ENCODE data around the gene FHIT.

FHIT gene

DNA sequence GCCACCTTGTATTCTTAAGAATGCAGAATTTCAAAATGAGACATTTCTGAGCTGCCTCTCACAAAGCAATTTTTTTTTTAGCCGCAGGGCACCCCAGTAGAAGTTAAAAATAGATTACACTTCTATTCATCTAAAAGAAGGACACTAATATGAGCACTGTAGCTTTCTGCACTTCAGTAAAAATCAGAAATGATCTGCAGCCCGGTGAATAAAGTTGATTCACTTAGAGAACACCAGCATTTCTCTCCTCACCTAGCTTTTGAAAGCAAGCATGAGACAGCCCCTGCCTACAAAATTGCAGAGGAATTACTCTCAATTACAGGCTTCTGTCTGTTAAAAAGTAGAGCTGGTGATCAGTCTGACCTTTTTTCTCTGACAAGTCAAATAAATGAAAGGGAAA, 1062.4 kb downstream of the FHIT start:
- DNase-seq: no peak

DNA sequence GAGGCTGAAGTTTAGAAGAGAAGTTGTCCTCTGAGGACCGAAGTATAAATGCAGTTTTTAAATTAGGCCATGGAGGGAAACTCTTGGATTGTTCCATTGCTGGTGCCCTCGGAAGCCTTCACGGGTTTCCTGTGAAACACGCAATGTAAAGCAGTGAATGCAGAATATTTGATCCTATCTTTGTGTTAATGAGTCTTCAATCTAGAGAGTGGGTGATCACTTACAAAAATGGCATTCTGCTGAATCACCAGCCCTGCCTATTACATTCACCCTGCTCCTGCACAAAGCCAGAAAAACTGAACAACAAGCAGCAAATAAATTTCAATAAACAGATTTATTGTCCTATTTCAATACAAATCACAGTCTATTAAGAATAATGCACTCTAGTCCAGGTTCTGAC, 1063.9 kb downstream of the FHIT start:
- no peak for DNase-seq

DNA sequence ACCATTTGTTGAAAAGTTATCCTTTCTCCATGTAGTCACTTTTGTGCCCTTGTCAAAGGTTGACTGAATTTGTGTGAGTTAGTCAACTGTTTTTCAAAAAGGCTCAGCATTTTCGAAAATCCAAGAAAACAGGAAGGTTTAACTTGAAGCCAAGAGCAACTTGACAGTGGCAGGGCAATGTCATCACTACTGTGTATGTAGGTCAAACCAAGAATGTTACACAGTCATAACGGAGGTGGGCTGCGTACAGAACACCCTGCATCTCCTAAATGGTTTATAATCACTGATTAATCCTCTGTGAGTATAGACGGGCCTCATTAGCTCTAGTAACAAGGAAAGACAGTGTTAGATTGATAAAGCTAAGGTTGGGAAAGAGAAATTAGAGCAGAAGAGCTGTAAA, 1064.9 kb downstream of the FHIT start:
- DNase-seq: no peak

DNA sequence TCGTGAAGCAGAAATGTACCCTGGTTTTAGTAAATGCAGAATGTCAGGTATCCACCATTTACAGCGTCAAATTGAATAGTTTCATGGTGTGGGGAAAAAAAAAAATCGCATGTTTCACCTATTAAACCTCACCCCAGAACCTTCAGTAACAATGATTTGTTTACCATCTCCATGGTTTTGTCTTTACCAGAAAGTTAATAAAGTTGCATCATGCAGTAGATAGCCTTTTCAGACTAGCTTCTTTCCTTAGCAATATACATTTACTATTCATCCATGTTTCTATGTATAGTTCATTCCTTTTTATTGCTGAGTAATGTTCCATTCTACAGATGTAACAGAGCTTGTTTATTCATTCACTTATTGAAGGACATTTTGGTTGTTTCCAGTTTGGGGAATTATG, 1066.1 kb downstream of the FHIT start:
- DNase-seq: no peak

DNA sequence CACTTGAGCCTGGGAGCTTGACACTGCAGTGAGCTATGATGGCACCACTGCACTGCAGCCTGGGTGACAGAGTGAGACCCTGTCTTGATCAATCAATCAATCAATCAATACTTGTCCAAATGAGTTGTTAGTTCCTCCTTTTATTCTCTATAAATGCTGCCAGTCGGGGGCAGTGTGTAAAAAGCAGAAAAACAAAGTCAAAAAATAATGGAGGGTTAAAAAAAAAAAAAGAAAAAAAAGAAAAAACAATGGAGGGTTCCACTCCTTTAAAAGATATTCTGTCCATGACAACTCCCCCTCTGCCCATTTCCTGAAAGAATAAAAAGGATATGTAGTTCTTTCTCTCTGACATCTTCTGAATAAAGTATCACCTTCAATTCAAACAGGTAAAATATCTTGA, 1068.6 kb downstream of the FHIT start:
- no peak for DNase-seq

DNA sequence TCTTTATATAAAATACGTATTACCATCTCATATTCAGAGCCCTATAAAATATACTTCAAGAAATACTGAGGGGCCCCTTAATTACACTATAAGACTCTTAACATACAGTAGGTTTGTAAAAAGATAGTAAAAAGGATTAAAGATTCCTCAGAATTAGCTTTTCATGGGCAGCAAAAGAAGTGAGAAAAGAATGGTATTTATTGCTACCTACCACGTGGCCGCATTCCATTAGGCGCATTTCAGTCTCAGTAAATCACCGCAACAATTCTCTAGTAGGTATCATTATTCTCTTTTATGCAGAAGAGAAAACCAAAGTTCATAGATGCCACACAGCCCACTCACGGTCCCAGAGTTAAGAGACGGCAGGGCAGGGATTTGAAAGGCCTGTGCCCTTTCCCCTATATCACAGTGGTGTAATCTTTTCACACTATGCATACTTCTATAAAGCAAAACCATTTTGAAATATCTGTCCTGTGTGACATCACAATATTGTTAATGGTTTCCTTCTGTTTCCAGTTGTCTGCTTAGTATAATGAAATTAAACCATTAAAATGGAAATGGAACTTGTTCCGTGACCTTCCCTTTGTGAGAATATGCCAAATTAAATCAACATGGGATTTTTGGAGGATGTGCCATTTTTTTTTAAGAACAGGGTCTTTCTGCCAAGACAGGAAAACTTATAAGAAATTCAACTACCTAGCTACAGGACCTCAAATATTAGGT, 1072.2 kb downstream of the FHIT start:
- DNase-seq: no peak

DNA sequence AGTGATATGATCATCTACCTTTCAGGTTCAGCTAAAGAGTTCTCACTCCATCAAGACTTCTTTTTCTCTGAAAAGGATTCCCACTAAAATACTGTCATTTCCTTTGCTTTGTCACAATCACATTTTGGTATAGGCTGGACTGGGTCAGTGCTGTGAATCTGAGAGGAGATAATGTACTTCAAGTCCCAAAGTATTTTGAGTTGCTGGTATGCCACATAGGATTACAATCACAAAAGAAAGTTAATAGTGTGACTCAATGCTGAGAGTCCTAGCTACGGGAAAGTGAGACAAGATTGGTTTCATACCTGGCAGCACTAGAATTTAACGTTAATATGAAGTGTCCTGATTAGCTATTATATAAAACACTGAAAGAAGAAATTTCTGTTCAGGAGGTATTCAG, 1073.5 kb downstream of the FHIT start:
- DNase-seq: no peak

DNA sequence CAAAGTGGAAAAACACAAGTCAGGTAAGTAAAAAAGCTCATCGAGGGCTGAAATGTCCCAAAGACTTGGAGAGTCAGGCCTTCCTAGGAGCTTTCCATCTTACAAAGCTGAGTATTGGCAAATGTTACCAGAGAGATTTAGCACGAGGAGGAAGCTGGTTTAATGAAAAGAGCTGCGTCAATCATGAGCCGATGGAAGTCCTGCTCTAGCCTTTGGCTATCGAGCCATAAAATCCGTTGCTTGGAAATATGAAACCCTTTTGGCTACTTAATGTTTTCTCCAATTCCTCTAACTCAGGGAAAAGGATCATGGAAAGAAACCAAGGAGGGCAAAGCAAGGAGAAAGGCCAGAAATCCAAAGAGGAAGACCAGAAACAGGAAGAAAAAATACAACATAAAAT, 1074.6 kb downstream of the FHIT start:
- DNase-seq: no peak

DNA sequence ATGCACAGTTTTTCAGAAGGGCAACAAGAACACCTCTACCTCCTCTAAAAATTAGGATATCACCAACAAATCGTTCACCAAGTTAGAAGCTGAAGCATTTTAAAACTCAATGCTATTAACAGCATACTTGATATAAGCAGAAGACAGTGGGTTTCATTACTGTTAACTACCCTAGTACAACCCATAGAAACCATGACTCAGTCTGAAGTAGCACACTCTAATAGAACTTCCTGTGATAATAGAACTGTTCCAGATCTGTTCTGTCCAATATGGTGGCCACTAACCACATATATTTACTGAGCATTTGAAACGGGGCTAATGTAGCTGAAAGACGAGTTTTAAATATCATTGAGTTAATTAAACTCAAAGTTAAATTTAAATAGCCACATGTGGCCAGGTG, 1075.6 kb downstream of the FHIT start:
- DNase-seq: no peak

DNA sequence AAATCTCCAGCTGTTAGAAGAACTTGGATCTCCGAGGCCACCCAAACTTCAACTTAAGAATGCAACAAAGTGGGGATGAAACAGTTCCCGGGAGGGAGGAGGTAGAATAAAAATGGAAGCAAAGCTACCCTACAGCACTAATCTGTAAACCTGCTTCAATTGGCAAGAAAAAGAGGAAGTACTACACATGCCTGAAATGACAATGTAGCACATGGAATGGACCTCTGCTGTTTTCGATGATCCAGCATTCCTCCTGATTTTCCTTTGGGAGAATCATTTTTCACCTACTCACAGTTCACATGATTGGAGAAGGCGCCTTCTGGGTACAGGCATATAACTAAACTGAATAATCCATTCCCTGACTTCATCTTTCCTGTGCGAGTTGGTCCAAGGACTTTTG, 1081.5 kb downstream of the FHIT start:
- DNase-seq: no peak

DNA sequence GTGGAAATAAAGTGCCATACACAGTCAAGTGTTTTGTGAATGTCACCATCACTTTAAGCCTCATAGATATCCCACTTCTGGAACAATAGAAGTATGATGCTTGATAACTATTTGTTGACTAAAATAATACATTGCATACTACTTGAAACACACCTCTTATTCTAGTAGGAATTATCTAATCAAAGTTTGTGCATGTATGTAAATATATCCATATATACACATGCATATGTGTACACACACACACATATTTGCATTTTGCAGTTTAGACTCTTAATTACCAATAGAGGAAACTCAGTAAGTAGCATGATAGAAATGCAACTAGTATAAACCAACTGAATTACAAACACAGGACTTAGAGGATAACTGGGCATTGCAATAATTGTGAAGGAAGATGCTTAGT, 1084.1 kb downstream of the FHIT start:
- DNase-seq: no peak

DNA sequence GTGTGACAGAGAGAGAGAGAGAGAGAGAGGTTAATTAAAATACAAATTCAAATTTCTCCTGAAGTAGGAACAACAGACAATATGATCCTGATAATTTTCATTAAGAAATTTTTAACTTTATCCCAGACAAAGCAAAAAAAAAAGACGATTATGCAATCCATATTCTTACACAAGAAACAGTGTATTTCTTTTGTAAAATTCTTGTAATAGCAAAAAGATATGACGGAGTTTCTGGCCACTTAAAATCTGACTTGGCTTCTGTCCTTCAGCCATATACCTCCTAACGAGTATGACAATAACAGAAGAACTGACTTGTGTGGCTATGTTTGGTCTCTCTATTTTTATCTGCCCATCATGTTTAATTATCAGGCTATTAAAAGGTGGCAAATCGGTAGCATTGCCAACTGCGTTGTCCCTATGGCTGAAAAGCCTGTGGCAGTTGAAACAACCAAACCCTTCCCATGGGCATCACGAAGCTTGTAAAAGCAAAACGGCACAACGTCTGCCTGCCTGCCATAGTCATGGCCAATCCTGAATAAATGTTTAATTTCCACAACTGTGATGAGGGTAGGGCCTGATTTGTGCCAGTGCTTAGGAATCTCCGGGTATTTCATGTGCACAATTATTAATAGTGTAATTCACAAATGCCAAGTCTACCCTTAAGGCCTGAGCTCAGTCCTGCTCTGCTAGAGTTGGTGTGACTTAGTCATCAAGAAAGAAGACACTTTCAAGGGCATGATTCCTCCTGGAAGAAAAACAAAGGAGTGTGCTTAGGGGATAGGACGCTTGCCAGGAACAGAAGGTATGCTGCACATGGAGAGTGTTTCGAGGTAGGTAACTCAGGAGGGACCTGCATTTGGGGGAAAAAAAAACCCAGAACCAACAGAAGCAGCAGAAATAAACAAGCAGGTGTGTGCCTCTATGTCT, 1090.2 kb downstream of the FHIT start:
- no peak for DNase-seq

DNA sequence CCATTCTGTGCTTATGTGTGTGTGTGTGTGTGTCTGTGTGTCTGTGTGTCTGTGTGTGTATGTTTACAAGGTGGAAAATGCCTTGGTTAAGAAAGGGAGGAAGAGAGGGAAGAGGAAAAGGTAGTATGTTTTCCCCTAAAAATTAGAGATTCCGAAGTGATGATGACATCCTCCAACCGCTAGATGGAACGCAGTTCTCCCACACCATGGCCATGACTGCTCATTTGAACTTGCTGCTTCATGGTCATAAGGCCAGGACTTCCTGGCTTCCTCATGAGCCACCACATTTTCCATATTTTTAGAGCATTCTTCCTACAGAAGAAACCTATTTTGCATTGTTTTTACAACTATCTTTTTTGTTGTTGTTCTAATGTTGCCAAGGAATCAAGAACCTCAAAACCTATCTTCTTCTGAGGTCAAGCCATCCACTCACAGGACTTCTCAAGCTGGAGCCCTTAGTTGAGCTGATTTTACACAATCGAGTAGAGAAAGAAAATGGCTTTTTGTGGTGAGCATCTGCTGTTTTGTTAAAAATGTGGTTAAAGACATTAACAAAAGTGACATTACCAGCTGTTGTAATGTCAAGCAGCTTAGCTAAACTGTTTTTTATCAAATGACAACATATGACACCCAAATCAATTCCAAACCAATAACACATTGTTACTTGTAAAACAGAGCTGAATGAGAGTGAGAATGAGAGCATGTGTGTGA, 1091.0 kb downstream of the FHIT start:
- DNase-seq: no peak

DNA sequence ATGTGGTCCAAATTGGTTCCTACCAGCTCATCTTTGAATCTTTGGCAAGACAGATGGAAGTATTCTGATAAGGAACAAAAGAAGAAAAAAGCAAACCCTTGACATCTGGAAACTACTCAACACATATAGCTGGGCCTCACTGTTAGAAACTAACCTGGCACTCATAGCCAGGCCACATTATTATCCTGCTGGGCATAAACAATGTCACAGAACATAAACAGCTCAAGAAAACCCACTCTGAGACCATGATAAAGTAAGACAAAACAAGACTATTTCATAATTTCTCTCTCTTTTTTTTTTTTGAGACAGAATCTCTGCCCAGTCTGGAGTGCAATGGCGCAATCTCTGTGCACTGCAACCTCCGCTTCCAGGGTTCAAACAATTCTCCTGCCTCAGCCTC, 1093.2 kb downstream of the FHIT start:
- DNase-seq: no peak

DNA sequence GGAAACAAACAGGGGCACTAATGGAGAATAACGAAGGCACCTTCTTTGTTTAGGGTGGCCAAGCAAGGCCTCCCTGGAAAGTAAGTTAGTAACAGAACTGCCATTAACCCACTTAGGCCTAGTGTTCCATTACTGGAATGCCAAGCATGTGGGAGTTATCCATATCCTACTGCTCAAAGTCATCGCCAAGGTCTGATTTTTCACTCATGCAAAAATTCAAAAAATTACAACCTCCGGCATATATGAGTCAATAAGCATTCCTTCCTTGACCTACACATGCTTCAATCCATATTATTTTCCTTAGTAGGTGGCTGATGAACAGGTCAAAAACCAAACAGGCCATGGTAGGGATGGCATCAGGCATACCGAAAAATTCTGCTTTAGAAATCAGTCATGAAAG, 1097.2 kb downstream of the FHIT start:
- DNase-seq: no peak

DNA sequence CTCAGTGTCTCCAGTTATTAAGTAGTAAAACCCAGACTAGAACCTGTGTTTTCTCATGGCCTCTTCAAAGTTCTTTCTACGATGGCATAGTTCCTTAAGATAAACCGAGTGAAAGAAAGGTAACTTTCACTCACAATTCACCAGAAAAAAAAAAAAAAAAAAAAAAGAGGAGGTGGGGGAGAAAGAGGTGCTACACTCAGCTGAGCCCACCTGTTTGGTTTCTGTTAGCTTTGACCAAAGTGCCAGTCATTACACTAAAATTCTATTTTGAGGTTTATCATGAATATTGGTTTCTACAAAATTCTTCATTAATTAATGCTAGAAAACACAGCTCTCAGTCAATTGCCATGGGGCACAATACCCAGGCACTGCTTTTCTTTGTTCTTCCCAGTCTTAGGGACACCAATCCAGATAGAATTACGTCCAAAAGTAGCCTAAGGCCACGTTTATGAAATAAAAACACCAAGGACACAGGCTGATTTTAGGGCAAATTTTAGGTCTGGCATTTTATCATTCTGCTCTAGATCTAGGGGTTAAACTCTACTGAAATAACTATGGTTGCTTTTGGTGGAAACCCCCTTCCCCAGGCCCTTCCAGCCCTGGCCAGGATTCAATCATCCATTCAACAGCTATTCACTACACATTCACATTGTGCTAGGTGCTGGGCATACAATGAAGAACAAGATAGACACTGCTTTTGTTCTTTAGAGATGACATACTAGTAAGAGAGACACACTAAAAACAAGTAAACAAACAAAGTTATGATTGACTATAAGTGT, 1097.8 kb downstream of the FHIT start:
- DNase-seq: no peak

DNA sequence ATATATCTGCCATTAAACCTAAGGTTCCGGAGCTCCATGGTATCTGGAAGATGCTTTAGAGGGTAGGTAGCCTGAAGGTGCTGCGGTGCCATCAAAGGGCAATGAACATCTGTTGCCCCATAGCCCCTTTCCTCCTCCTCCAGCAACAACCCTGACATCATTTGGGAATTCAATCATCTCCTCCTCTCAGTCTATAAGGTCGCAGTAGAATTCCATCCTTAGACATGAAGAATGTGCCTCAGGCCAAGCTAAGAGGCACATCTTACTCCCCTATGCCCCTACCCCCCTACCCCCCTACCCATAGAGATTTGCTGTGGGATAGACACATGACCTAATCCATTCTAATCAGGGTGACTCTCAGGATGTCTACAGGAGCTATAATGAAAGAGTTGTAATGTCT, 1101.8 kb downstream of the FHIT start:
- no peak for DNase-seq

DNA sequence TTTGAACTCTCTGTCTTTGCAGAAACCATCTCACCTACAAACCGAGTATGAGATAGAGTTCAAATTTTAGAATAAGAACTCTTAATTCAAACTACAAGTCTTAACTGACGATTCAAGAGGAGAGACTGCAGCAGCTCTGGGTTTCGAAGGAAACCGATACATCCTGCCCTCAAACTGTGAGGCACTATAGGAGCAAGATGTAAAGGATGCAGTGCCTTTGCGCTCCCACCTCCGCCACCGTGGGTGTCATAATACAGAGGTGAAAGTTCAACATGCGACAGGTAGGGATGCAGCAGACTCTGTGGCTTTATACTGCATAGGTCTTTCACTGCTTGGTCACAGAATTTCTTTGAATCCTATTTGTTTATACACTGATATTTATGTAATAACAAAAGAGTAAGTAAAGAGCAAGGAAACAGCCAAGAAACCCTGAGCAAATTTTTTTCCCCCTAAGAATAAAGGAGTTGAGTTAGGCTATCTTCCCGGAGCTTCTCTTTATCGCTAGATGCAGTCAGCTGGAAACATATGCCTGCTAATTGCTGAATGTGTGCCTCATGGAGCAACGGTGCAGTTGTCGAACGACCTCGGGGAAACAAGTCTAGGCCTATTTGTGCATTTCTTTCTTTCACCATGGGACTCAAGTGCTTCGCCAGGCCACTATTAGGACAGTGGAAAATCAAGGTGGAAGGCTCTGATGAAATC, 1103.9 kb downstream of the FHIT start:
- DNase-seq: no peak

DNA sequence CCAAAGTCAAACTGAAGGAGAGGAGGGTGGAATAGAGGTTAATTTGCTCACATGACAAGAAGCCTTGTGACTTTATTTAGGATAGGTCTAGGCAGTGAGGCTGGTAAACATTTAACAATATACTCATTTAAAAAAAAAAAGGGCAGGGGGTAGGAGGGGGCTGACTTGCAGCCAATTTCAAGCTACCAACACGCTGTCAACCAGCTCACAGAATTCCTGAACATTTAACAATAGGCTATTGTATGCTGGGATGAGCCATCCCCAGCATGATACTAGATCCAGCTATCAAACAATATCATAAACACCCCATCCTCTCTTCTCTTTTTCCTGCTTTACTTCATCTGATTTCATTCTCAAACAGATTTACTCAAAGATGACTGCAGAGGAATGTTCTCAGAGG, 1105.1 kb downstream of the FHIT start:
- no peak for DNase-seq

DNA sequence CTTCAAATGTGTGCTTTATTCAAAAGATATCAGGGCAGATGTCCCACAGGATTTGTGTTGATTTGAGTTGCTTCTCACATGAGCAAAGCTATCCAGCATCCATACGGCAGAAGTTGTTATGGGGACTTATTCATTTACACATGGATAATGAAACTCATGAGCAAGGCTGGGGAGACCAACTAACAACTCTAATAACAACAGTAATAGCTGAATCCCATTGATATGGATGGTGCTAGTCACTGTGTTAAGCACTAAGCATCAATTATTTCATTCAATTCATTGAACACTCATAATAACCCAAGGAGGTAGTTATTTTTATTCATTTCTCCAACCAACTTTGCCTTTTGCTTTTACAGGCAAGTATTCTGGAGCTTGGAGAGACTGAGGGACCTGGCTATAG, 1107.2 kb downstream of the FHIT start:
- no peak for DNase-seq

DNA sequence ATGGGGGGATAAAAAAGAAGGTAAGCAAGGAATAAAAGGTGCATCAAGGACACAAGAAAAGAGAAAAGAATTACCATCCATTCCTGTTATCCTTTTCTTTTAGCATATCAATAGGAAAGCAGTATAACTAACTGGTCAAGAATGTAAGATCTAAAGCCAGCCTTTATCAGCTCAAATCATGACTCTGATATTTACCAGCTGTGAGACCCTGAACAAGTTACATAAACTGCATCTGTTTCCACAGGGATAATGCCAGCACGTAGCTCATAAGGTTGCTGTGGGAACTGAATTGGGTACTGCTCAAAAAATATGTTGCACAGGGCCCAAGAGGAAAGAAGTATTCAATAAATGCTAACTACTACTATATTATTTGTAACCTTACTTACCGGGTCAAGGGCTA, 1109.2 kb downstream of the FHIT start:
- DNase-seq: no peak

DNA sequence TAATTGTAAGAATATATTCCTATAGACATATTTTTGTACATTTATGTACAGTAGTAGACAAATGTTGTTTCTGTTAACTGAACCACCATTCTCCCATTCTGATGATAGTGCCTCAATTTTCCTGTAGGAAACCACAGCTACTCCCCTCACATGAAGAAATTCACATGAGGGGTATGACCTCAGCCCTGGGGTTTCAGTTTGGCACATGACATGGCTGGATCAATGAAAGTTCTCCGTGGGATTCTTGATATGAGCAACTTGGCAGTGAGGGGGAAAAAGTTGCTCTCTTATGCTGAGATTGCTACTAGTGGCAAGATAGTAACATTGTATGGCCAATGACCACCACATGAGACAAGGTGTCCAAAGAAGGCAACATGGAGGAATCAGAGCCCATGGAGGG, 1111.1 kb downstream of the FHIT start:
- DNase-seq: no peak
